ENCODE results near the gene RGS14. TPM values are rescaled to one million over a fixed set of nuclear protein-coding genes. Genes with fewer than 3 reads are reported as not detected.

The RGS14 gene
- polyA plus RNA-seq, 1 donor (not counting 4 experiments of a cell fraction or from before 2014, with no cell fraction given), result 8.6 TPM

GRCh38 chr5:177397875-177398390 lies 40.2 kb downstream of the RGS14 start:
- no peak for DNase-seq (ENCODE audit: low read depth, low spot score)
- no peaks in the 10 kb centered on the region for H3K79me2 ChIP-seq (ENCODE audit: control insufficient read depth, insufficient read depth, low read length)
- TF ChIP-seq CTCF (optimal IDR thresholded peaks at IDR 0.05 in 1 of 3, IDR thresholded peaks at IDR 0.05 in 1 of 3, conservative IDR thresholded peaks at IDR 0.05 in 1 of 3; ENCODE audit: extremely low read depth in 1 of 3, insufficient read depth in 2 of 3, low read length in 3 of 3) (no peak), EZH2 (IDR thresholded peaks at IDR 0.05; ENCODE audit: low read length) (no peak)
- H3K9me3 ChIP-seq (ENCODE audit: control insufficient read depth, low read depth, low read length), result no peaks in the 10 kb centered on the region
- H3K9me1 ChIP-seq (ENCODE audit: control insufficient read depth, extremely low read depth, insufficient read depth, low read length), result no peaks in the 10 kb centered on the region
- no peaks in the 10 kb centered on the region for H3K36me3 ChIP-seq (ENCODE audit: control insufficient read depth in 2 of 2, extremely low read depth in 1 of 2, insufficient read depth in 2 of 2, low read length in 2 of 2)
- no peaks in the 10 kb centered on the region for H4K20me1 ChIP-seq (ENCODE audit: control insufficient read depth, extremely low read depth, insufficient read depth, low read length)
- FAIRE-seq, result no peak
- H3K4me2 ChIP-seq (ENCODE audit: control insufficient read depth, extremely low read depth, insufficient read depth, low read depth, low read length), result no peak overlapping the region
- no peak overlapping the region for H3K9ac ChIP-seq (ENCODE audit: control insufficient read depth, extremely low read depth, insufficient read depth, low read length)
- dilution Hi-C loops (cut with MboI; ENCODE audit: extremely low pct_ligation_motif_present, low sequenced_read_pairs), result no loop called here
- H3K4me3 ChIP-seq (ENCODE audit: control insufficient read depth in 2 of 3, extremely low read depth in 1 of 3, insufficient read depth in 2 of 3, low read depth in 1 of 3, low read length in 3 of 3), result no peak overlapping the region
- peaks cover 5% of the 10 kb centered on the region for H3K4me1 ChIP-seq (ENCODE audit: control insufficient read depth, extremely low read depth, insufficient read depth, low read length)
- no peak overlapping the region for H2AFZ ChIP-seq (ENCODE audit: control insufficient read depth, low read length)
- no peak overlapping the region for H3K27ac ChIP-seq (ENCODE audit: control insufficient read depth, insufficient read depth, low read length)
- H3K27me3 ChIP-seq (ENCODE audit: control insufficient read depth, extremely low read depth, insufficient read depth, low read length), result no peaks in the 10 kb centered on the region

GRCh38 chr5:177399997-177400868 lies 42.5 kb downstream of the RGS14 start, which contains the start of gene PFN3:
Gene PFN3, minus strand, starts transcription at chr5:177400661. Its CDS starts 85 bp downstream, at chr5:177400576.
- H3K79me2 ChIP-seq (ENCODE audit: control insufficient read depth, insufficient read depth, low read length), result no peaks in the 10 kb centered on the region
- no peak within 1 kb of the TSS for H3K27ac ChIP-seq (ENCODE audit: control insufficient read depth, insufficient read depth, low read length)
- no peak for DNase-seq (ENCODE audit: low read depth, low spot score)
- dilution Hi-C loops (cut with MboI; ENCODE audit: extremely low pct_ligation_motif_present, low sequenced_read_pairs), result no loop called here
- no peaks in the 10 kb centered on the region for H3K9me3 ChIP-seq (ENCODE audit: control insufficient read depth, low read depth, low read length)
- H3K36me3 ChIP-seq (ENCODE audit: control insufficient read depth in 2 of 2, extremely low read depth in 1 of 2, insufficient read depth in 2 of 2, low read length in 2 of 2), result no peaks in the 10 kb centered on the region
- no peak within 1 kb of the TSS for H3K4me3 ChIP-seq (ENCODE audit: control insufficient read depth in 2 of 3, extremely low read depth in 1 of 3, insufficient read depth in 2 of 3, low read depth in 1 of 3, low read length in 3 of 3)
- H3K4me1 ChIP-seq (ENCODE audit: control insufficient read depth, extremely low read depth, insufficient read depth, low read length), result peaks cover 11% of the 10 kb centered on the region
- no peaks in the 10 kb centered on the region for H3K27me3 ChIP-seq (ENCODE audit: control insufficient read depth, extremely low read depth, insufficient read depth, low read length)
- H2AFZ ChIP-seq (ENCODE audit: control insufficient read depth, low read length), result no peak within 1 kb of the TSS
- no peak within 1 kb of the TSS for H3K4me2 ChIP-seq (ENCODE audit: control insufficient read depth, extremely low read depth, insufficient read depth, low read depth, low read length)
- no peak within 1 kb of the TSS for H3K9ac ChIP-seq (ENCODE audit: control insufficient read depth, extremely low read depth, insufficient read depth, low read length)
- FAIRE-seq, result no peak
- TF ChIP-seq EZH2 (IDR thresholded peaks at IDR 0.05; ENCODE audit: low read length), result no peak
- TF ChIP-seq CTCF (optimal IDR thresholded peaks at IDR 0.05 in 1 of 3, IDR thresholded peaks at IDR 0.05 in 1 of 3, conservative IDR thresholded peaks at IDR 0.05 in 1 of 3; ENCODE audit: extremely low read depth in 1 of 3, insufficient read depth in 2 of 3, low read length in 3 of 3), result no peak
- no peaks in the 10 kb centered on the region for H3K9me1 ChIP-seq (ENCODE audit: control insufficient read depth, extremely low read depth, insufficient read depth, low read length)
- H4K20me1 ChIP-seq (ENCODE audit: control insufficient read depth, extremely low read depth, insufficient read depth, low read length), result no peaks in the 10 kb centered on the region
